Thyroid gland (tissue), 4 donors: ENCODE results near the gene S100A16. TPM values are rescaled to one million over a fixed set of nuclear protein-coding genes. Genes with fewer than 3 reads are reported as not detected.

Experiments
- DNase-seq, 2 donors: peaks; one replicate each; pipeline ENCODE4 v3.0.0-alpha.2; 2019
- H3K27ac ChIP-seq, 3 donors: fragments of 200-600 bp; sonication (generic); 1 replicate in 2 of 3; 2 replicates in 1 of 3; pipeline ENCODE4 v1.5.1; 2016 to 2019; ENCODE audit warnings: mild to moderate bottlenecking in 1 of 3, moderate library complexity in 1 of 3
- H3K27me3 ChIP-seq: fragments of 200-600 bp; sonication (generic); one replicate; pipeline ENCODE4 v1.5.1; 2019
- H3K36me3 ChIP-seq, 2 donors: fragments of 200-600 bp; sonication (generic); one replicate each; pipeline ENCODE4 v1.5.1; 2016 to 2019
- H3K4me1 ChIP-seq, 2 donors: fragments of 200-600 bp; sonication (generic); one replicate each; pipeline ENCODE4 v1.5.1; 2017 to 2019
- H3K4me3 ChIP-seq, 3 donors: fragments of 200-600 bp; sonication (generic); replicated peaks in 1 of 3; 1 replicate in 2 of 3; 2 replicates in 1 of 3; pipeline ENCODE4 v1.5.1; 2016; ENCODE audit warnings: mild to moderate bottlenecking in 1 of 3
- H3K9me3 ChIP-seq: fragments of 200-600 bp; sonication (generic); one replicate; pipeline ENCODE4 v1.5.1; 2017
- POLR2A ChIP-seq, 2 donors: fragments of 450-650 bp; IDR thresholded peaks; one replicate each; pipeline ENCODE4 v1.6.1; 2017; ENCODE audit warnings: antibody characterized with exemption in 2 of 2, mild to moderate bottlenecking in 2 of 2, moderate library complexity in 1 of 2
- WGBS, 2 donors: methylation state at CpG; one replicate each; pipeline ENCODE4 v1.1.5; 2017; 5-methylcytosine and 5-hydroxymethylcytosine counted together
- intact Hi-C: fragments of 100-400 bp; cut with DNase I; formaldehyde crosslinking; loops from one replicate; pipeline ENCODE4 v1.15.1; 2023
- total RNA-seq, 4 donors: library from RNA; depleted of rRNA; stranded (reverse); fragments of >200 nt; gene quantifications; one replicate each; pipeline ENCODE4 v1.2.3, GENCODE V29; 2016
- TF ChIP-seq, protein P1 (sequence below), 6 experiments: fragments of 200-600 bp in 3 of 6; fragments of 450-650 bp in 3 of 6; sonication (generic) in 3 of 6; IDR thresholded peaks; one replicate each; pipeline ENCODE4 v1.5.1; 2016 to 2019; ENCODE audit warnings: antibody characterized with exemption in 6 of 6, mild to moderate bottlenecking in 2 of 6, inconsistent platforms in 1 of 6, moderate library complexity in 1 of 6

Gene S100A16
- total RNA-seq, 4 donors from 2014 or later, result 62.7 to 104 (median 76.3) TPM

DNA sequence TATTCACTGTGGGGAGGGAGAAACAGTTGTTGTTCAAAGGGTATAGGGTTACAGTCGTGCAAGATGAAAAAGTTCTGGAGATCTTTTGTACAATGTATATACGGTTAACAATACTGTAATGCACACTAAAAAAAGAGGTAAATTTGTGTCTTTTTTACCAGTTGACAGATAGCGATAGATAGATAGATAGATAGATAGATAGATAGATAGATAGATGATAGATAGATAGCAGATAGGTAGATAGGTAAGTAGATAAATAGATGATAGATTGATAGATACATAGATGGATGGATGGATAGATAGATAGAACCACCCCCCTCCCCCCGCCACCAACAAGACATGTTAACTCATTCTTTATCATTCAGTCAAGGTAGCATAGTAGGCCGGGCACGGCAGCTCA, 10.2 kb downstream of the S100A16 start:
- no peak for TF ChIP-seq POLR2A (IDR thresholded peaks at IDR 0.05)
- TF ChIP-seq, protein P1, sequence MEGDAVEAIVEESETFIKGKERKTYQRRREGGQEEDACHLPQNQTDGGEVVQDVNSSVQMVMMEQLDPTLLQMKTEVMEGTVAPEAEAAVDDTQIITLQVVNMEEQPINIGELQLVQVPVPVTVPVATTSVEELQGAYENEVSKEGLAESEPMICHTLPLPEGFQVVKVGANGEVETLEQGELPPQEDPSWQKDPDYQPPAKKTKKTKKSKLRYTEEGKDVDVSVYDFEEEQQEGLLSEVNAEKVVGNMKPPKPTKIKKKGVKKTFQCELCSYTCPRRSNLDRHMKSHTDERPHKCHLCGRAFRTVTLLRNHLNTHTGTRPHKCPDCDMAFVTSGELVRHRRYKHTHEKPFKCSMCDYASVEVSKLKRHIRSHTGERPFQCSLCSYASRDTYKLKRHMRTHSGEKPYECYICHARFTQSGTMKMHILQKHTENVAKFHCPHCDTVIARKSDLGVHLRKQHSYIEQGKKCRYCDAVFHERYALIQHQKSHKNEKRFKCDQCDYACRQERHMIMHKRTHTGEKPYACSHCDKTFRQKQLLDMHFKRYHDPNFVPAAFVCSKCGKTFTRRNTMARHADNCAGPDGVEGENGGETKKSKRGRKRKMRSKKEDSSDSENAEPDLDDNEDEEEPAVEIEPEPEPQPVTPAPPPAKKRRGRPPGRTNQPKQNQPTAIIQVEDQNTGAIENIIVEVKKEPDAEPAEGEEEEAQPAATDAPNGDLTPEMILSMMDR (IDR thresholded peaks at IDR 0.05), result no peak
- H3K4me1 ChIP-seq, result peaks cover 0 to under 1% of the 10 kb centered on the region in 2 donors
- peaks cover 13 to 14% of the 10 kb centered on the region in 2 donors for H3K36me3 ChIP-seq
- no peak overlapping the region for H3K27ac ChIP-seq
- H3K27me3 ChIP-seq, result no peaks in the 10 kb centered on the region
- no peak overlapping the region for H3K4me3 ChIP-seq
- 92 to 93% methylated on average over 6 of the region's 6 CpGs for WGBS, 2 donors
- no peaks in the 10 kb centered on the region for H3K9me3 ChIP-seq
- DNase-seq, result no peak
- intact Hi-C loops, result no loop called here

DNA sequence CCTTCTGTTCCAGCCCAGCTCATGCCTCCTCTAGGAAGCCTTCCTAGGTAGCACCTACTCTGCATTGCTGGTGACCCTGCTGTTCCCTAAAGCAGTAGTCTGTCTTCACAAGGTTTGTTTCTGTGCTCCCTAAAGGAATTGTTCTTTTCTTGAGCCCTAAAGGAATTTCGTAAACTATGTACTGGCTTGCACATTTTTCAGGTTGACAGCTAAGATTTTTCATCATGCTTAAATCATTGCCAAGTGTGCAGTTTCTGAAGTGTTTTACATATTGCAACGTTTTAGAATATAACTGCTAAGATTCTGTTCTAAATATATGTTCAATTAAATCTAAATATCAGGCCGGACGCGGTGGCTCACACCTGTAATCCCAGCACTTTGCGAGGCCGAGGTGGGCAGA, 13.1 kb downstream of the S100A16 start:
- DNase-seq, result no peak
- Histone ChIP-seq H3K36me3 (no peaks in the 10 kb centered on the region), H3K9me3 (no peaks in the 10 kb centered on the region), H3K4me3 (no peak overlapping the region), H3K27me3 (no peaks in the 10 kb centered on the region), H3K4me1 (no peaks in the 10 kb centered on the region), H3K27ac (no peak overlapping the region)
- 91 to 94% methylated on average over 7 of the region's 7 CpGs for WGBS, 2 donors
- intact Hi-C loops, result no loop called here
- TF ChIP-seq, protein P1 (IDR thresholded peaks at IDR 0.05), result no peak
- TF ChIP-seq POLR2A (IDR thresholded peaks at IDR 0.05), result no peak

- intact Hi-C loops, result no loop called here
- H3K27me3 ChIP-seq, result no peaks in the 10 kb centered on the region
- no peaks in the 10 kb centered on the region for H3K9me3 ChIP-seq
- no peaks in the 10 kb centered on the region for H3K36me3 ChIP-seq
- H3K4me3 ChIP-seq, result no peak overlapping the region
- H3K27ac ChIP-seq, result no peak overlapping the region
- 68 to 86% methylated on average over 7 of the region's 7 CpGs for WGBS, 2 donors
- H3K4me1 ChIP-seq, result no peaks in the 10 kb centered on the region
- TF ChIP-seq POLR2A (IDR thresholded peaks at IDR 0.05), result no peak
- TF ChIP-seq, protein P1 (IDR thresholded peaks at IDR 0.05), result no peak
- DNase-seq, result no peak
Observed at GRCh38 chr1:153598309-153599172, 14.4 kb downstream of the S100A16 start.

DNA sequence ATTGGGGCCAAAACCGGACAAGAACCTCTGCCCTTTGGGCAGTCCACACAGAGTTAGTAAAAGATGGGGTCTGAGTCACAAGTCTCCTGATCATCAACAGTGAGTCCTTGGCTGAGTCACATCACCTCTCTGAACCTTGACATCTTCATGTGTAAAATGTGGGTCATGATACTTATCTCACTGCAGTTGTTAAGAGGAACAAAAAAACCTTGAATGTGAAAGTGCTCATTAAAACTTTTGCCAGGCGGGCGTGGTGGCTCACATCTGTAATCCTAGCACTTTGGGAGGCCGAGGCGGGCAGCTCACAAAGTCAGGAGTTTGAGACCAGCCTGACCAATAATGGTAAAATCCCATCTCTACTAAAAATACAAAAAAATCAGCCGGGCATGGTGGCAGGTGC, 15.7 kb downstream of the S100A16 start:
- no peaks in the 10 kb centered on the region for H3K27me3 ChIP-seq
- intact Hi-C loops, result no loop called here
- no peak for DNase-seq
- peaks cover 0 to 6% of the 10 kb centered on the region in 2 donors for H3K4me1 ChIP-seq
- no peaks in the 10 kb centered on the region for H3K9me3 ChIP-seq
- 93 to 94% methylated on average over 6 of the region's 6 CpGs for WGBS, 2 donors
- H3K27ac ChIP-seq, result no peak overlapping the region
- H3K36me3 ChIP-seq, result no peaks in the 10 kb centered on the region
- TF ChIP-seq, protein P1 (IDR thresholded peaks at IDR 0.05), result no peak
- no peak overlapping the region for H3K4me3 ChIP-seq

DNA sequence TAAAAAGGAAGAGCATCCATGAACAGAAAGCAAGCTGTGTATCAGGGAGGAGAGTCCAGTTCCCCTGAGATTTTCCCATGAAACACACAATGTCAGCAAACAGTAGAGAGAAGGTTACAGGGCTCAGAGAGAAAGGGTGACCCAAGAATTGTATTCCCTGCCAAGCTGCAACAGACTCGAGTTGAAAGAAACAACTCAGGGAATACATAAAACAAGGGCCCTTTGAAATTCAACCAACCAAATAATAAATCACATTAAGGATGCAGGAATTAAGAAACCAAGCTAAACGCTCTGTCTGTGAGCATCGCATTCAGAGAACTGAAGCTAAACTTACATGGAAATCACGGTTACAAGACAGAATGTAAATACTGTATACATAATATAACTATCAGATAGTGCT, 20.2 kb downstream of the S100A16 start:
- Histone ChIP-seq H3K36me3 (no peaks in the 10 kb centered on the region), H3K9me3 (no peaks in the 10 kb centered on the region), H3K27ac (no peak overlapping the region), H3K4me3 (no peak overlapping the region), H3K4me1 (peaks cover 4 to 7% of the 10 kb centered on the region in 2 donors), H3K27me3 (no peaks in the 10 kb centered on the region)
- WGBS, 2 donors, result 29 to 37% methylated on average over 4 of the region's 4 CpGs
- TF ChIP-seq, protein P1 (IDR thresholded peaks at IDR 0.05), result no peak
- TF ChIP-seq POLR2A (IDR thresholded peaks at IDR 0.05), result no peak
- DNase-seq, result no peak
- intact Hi-C loops, result no loop called here
